GM20431 (cell line): Measurements from ENCODE around the gene DACT2.
"Not testable (repeated sequence)": the region's sequence is repeated elsewhere in the genome, so short reads cannot be mapped to it uniquely, and the experiment has no call there.

Source experiments
- in situ Hi-C: fragments of 300-500 bp; cut with MseI, MboI; formaldehyde crosslinking; loops from one replicate; pipeline ENCODE4 v1.15.0; 2020; ENCODE audit warnings: low sequenced_read_pairs; ENCODE audit not compliant: unreplicated experiment

DACT2 gene

GRCh38 chr6:168270274-168271172 lies 49.1 kb downstream of the DACT2 start:
- in situ Hi-C loops, result no loop called here

DNA sequence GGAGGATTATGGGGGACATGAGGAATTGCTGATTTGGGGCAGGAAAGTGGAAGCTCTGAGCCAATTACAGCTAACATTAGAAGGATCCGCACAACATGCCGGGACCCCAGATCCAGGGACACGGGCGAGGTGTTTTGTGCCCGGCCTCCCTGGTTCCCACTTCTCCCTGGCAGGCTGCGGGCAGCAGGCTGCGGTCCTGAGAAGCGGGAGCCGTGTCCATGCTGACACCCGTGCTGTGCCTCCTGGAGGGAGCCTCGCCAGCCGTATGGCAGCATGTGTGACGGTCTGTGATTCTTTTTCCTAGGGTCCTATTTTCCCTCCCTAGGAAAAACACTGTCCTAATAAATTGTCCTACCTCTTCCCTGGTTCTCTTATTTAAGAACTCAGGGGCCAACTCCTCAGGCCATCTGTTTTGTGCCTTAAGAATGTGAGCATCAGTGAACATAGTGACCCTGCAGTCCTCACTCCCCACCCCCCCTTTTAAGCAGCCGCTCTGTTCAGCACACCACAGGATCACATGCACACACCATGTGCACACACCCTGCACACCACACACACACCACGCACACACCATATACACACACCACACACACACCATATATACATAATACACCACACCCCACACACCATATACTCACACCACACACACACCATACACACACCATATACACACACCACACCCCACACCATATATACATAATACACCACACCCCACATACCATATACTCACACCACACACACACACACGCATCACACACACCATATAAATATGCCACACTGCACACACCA lies 49.9 kb downstream of the DACT2 start:
- in situ Hi-C loops, result no loop called here

DNA sequence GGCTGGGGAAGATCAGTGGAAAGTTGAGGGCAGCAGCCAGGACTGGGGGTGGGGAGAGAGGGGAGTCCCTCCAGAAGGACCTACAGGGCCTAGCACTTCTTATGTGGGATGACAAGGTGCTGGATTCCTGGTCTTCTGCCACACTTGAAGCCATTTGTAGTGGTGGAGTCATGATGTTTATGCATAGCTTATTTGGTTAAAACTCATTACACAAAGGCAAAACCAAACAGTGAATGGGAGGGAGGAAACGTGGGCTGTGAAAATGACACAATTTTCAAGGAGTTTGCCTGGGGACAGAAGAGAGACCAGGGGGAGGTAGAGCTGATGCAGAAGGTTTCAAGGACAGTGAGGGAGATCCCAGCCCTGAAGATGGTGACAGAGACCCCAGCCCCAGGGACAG lies 50.8 kb downstream of the DACT2 start:
- in situ Hi-C loops, result no loop called here

GRCh38 chr6:168267779-168268178 lies 51.8 kb downstream of the DACT2 start:
- in situ Hi-C loops, result not testable (repeated sequence)

- in situ Hi-C loops, result no loop called here
Measured at GRCh38 chr6:168265827-168266815, 53.5 kb downstream of the DACT2 start.

GRCh38 chr6:168265394-168265793 lies 54.2 kb downstream of the DACT2 start:
- in situ Hi-C loops, result no loop called here

- in situ Hi-C loops, result no loop called here
Measured at GRCh38 chr6:168264593-168265335, 54.8 kb downstream of the DACT2 start.

DNA sequence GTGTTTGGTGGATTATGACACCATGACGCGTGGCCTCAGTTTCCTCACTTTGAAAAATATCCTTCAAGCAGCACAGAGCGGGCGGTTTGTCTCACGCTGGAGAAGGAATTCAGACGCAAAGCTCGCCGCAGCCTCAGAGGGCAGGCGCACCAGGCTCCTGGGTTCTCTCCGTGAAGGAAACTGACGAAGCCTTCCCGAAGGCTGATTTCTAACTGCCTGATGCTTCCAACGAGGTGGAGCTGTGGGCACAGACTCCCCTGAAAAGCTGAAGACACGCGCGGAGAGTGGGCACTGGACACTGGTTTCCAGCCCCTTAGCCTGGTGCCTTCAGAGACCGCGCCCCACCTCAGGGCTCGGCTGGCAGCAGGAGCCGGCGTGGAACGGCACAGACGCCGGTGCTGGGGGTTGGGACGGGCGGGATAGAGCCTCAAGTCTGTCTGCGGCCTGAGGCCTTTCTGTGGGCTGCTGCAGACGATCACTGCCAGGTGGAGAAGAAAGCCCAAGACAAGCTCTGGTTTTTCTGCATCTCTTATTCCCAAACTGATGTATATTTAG lies 56.1 kb downstream of the DACT2 start:
- in situ Hi-C loops, result no loop called here

- in situ Hi-C loops, result no loop called here
Measured at GRCh38 chr6:168261234-168261633, 58.3 kb downstream of the DACT2 start.

DNA sequence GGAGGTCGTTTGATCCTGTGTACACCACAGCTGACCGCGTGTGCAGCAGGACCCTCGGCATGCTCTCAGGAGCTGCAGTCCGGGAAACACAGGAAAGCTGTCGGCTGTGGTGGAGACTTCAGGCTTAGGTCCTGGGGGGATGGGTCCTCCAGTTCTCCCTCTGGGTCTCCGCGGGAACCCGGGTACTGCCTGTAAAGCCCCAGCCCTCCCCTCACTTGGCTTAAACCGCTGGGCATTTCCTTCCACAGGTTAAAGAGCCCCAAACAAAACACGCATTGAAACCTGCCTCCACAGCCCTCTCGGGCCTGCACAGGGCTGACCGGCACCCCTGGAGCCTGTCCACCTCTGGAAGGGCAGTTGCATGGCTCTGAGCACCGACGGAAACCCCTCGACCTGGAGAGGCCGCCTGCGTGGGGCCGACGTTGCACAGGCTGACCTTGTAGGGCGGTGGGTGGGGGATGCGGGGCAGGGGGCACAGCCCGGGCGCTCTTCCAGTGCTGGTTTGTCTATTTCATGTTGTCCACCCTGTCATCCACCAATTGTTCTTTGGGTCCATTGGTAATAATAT lies 59.1 kb downstream of the DACT2 start:
- in situ Hi-C loops, result no loop called here

DNA sequence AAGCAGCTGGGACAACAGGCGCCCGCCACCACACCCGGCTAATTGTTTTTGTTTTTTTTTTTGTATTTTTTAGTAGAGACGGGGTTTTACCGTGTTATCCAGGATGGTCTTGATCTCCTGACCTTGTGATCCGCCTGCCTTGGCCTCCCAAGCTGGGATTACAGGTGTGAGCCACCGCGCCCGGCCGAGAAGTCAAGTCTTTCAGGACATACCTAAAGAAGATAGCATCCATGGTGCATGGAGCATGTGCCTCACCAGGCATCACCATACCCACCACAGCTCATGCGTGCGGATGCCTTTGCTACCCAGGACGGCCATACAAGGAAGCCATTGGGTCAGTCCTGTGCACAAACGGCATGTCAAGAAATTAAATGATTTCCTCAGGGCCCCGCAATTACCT lies 60.8 kb downstream of the DACT2 start:
- in situ Hi-C loops, result no loop called here

DNA sequence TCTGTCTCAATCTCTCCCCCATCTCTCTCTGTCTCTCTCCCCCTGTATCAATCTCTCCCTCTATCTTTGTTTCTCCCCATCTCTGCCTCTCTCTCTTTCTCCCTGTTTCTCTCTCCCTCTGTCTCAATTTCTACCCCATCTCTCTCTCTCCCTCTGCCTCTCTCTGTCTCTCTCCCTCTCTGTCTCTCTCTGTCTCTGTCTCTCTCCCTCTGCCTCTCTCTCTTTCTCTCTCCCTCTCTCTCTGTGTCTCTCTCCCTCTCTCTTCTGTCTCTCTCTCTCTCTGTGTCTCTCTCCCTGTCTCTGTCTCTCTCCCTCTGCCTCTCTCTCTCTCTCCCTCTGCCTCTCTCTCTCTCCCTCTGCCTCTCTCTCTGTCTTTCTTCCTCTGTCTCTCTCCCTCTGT lies 62.6 kb downstream of the DACT2 start:
- in situ Hi-C loops, result no loop called here
